GM23338 (cell line): ENCODE data around the gene PHLDA3. TPM values are rescaled to one million over a fixed set of nuclear protein-coding genes. Genes with fewer than 3 reads are reported as not detected.

ENCODE experiments used
- ATAC-seq: fragments of 200-7000 bp; cut with Tn5 transposase; 3 replicates; pipeline ENCODE4 v1.9.1; 2020
- DNase-seq: peaks from one replicate; pipeline ENCODE4 v3.0.0-alpha.2; 2015; ENCODE audit warnings: low spot score
- H2AFZ ChIP-seq: fragments of 200-600 bp; sonication (generic); 2 replicates; pipeline ENCODE4 v1.8.0; 2016; ENCODE audit warnings: antibody characterized with exemption, mild to moderate bottlenecking, moderate library complexity
- H3F3A ChIP-seq: fragments of 200-600 bp; sonication (generic); replicated peaks from 2 replicates; pipeline ENCODE4 v1.8.0; 2017; ENCODE audit warnings: antibody characterized with exemption, mixed run types, low read depth
- H3K27ac ChIP-seq: fragments of 200-600 bp; sonication (generic); 2 replicates; pipeline ENCODE4 v1.6.1; 2016; ENCODE audit warnings: low read depth
- H3K27me3 ChIP-seq: fragments of 200-600 bp; sonication (generic); 2 replicates; pipeline ENCODE4 v1.8.0; 2016; ENCODE audit warnings: mild to moderate bottlenecking, mixed run types, moderate library complexity; ENCODE audit not compliant: insufficient read depth
- H3K36me3 ChIP-seq: fragments of 200-600 bp; sonication (generic); 2 replicates; pipeline ENCODE4 v1.8.0; 2016; ENCODE audit warnings: mild to moderate bottlenecking; ENCODE audit not compliant: insufficient read depth
- H3K4me1 ChIP-seq: fragments of 200-600 bp; sonication (generic); 2 replicates; pipeline ENCODE4 v1.8.0; 2016; ENCODE audit warnings: mild to moderate bottlenecking, moderate library complexity; ENCODE audit not compliant: insufficient read depth
- H3K4me2 ChIP-seq: fragments of 200-600 bp; sonication (generic); 2 replicates; pipeline ENCODE4 v1.7.1; 2017; ENCODE audit warnings: mixed run types
- H3K4me3 ChIP-seq: fragments of 200-600 bp; sonication (generic); 2 replicates; pipeline ENCODE4 v1.6.1; 2016; ENCODE audit warnings: mixed run types
- H3K79me2 ChIP-seq: fragments of 200-600 bp; sonication (generic); replicated peaks from 2 replicates; pipeline ENCODE4 v1.8.0; 2017; ENCODE audit warnings: mild to moderate bottlenecking; ENCODE audit not compliant: insufficient read depth
- H3K9me2 ChIP-seq: fragments of 200-600 bp; sonication (generic); 2 replicates; pipeline ENCODE4 v1.8.0; 2017; ENCODE audit not compliant: insufficient read depth
- H4K20me1 ChIP-seq: fragments of 200-600 bp; sonication (generic); replicated peaks from 2 replicates; pipeline ENCODE4 v1.8.0; 2017; ENCODE audit warnings: mild to moderate bottlenecking; ENCODE audit not compliant: insufficient read depth
- H3K27ac Mint-ChIP-seq: 2 replicates; pipeline ENCODE4 v1.8.0; 2020; ENCODE audit warnings: inconsistent platforms, mild to moderate bottlenecking, moderate library complexity, mixed read lengths
- H3K27me3 Mint-ChIP-seq: 3 replicates; pipeline ENCODE4 v1.8.0; 2022; ENCODE audit warnings: low read depth, mild to moderate bottlenecking, moderate library complexity, mixed read lengths, inconsistent platforms; ENCODE audit not compliant: insufficient read depth, poor library complexity
- H3K36me3 Mint-ChIP-seq: 3 replicates; pipeline ENCODE4 v1.8.0; 2021; ENCODE audit warnings: low read depth, mild to moderate bottlenecking, inconsistent platforms, moderate library complexity, mixed read lengths
- H3K4me1 Mint-ChIP-seq: 3 replicates; pipeline ENCODE4 v1.8.0; 2020; ENCODE audit warnings: mild to moderate bottlenecking, inconsistent platforms, mixed read lengths
- H3K4me3 Mint-ChIP-seq: 3 replicates; pipeline ENCODE4 v1.8.0; 2021; ENCODE audit warnings: moderate library complexity, mild to moderate bottlenecking, inconsistent platforms, mixed read lengths
- H3K9me3 Mint-ChIP-seq: 3 replicates; pipeline ENCODE4 v1.8.0; 2020; ENCODE audit warnings: moderate library complexity, mild to moderate bottlenecking, inconsistent platforms, mixed read lengths
- CREB1 ChIP-seq: fragments of 250-450 bp; sonication (Bioruptor Pico); IDR thresholded peaks from 2 replicates; pipeline ENCODE4 v1.5.0; 2020; ENCODE audit warnings: low read depth, mild to moderate bottlenecking, moderate library complexity
- EZH2 ChIP-seq: fragments of 200-600 bp; sonication (generic); IDR thresholded peaks from one replicate; pipeline ENCODE4 v1.8.0; 2017; ENCODE audit warnings: antibody characterized with exemption, mild to moderate bottlenecking, low read depth; ENCODE audit not compliant: unreplicated experiment
- JUNB ChIP-seq: IDR thresholded peaks from one replicate; pipeline ENCODE4 v1.6.1; 2016; ENCODE audit warnings: antibody characterized with exemption; ENCODE audit not compliant: unreplicated experiment
- NANOG ChIP-seq: IDR thresholded peaks from 2 replicates; pipeline ENCODE4 v1.6.1; 2016; ENCODE audit warnings: antibody characterized with exemption, borderline replicate concordance
- POLR2AphosphoS5 ChIP-seq: IDR thresholded peaks from 2 replicates; pipeline ENCODE4 v1.6.1; 2016; ENCODE audit warnings: antibody characterized with exemption, low read depth
- STAT1 ChIP-seq: IDR thresholded peaks from one replicate; pipeline ENCODE4 v1.6.1; 2016; ENCODE audit warnings: antibody characterized with exemption; ENCODE audit not compliant: unreplicated experiment
- ZNF114 ChIP-seq: fragments of 250-450 bp; sonication (Bioruptor Pico); IDR thresholded peaks from 2 replicates; pipeline ENCODE4 v1.5.0; 2020; ENCODE audit warnings: mild to moderate bottlenecking, moderate library complexity
- ZNF331 ChIP-seq: fragments of 250-450 bp; sonication (Bioruptor Pico); IDR thresholded peaks from 2 replicates; pipeline ENCODE4 v1.5.0; 2020; ENCODE audit warnings: low read depth, mild to moderate bottlenecking, moderate library complexity
- polyA plus RNA-seq: library from polyadenylated mRNA; unstranded; fragments of >200 nt; fragmentation: Nextera tagmentation; extraction: Ambion mirVana; gene quantifications from 2 replicates; pipeline ENCODE4 v1.2.1, GENCODE V29; 2016
- total RNA-seq: library from RNA; depleted of rRNA; stranded (reverse); fragments of >200 nt; shearing (Covaris generic); gene quantifications from 2 replicates; pipeline ENCODE4 v1.2.3, GENCODE V29; 2014
- TF ChIP-seq, protein P1 (sequence below): IDR thresholded peaks from 2 replicates; pipeline ENCODE4 v1.6.1; 2016; ENCODE audit warnings: antibody characterized with exemption
- TF ChIP-seq, protein P2 (sequence below): fragments of 250-450 bp; sonication (Bioruptor Pico); IDR thresholded peaks from 2 replicates; pipeline ENCODE4 v1.5.0; 2020; ENCODE audit warnings: mild to moderate bottlenecking, moderate library complexity

Gene PHLDA3
- total and polyA plus RNA-seq, 2 experiments from 2014 or later: 37.5 to 87.4 TPM

DNA sequence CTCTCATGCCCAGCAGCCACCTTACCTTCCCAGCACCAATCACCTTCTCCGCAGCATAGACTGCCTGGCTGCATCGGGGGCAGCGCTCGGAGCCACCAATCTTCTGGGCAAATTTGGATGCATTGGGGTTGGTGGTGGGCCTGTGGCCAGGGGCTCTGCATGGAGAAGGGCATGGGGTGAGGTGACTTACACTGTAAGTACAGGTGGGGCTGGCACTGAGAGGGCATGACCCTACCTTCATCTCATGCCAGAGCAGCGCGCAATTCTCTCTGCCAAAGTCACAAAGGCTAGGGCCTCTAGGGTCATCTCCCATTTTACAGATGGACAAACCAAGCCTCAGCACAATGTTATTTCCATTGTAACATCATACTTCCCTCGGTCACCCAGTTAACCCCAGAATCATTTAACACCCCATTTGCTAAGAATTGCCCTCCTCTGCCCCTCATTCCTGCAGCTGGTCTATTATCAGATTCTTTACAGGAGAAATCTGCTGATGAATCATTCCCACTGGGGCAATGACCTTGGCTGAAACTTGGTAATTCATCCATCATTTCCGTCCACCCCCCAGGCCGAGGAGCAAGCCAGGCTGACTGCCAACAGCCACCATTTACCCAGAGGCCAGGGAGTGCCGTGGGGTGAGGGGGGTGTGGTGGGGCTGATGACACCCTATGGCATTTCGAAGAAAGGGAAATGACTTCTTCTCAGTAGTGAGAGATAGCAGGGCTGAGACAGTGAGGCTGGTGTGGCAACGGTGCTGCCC is 20.0 kb upstream of the PHLDA3 start:
- H3F3A ChIP-seq: no peaks in the 10 kb centered on the region
- no peak overlapping the region for H2AFZ ChIP-seq
- no peaks in the 10 kb centered on the region for H4K20me1 ChIP-seq
- H3K4me2 ChIP-seq: no peak overlapping the region
- H3K27ac ChIP-seq: no peak overlapping the region
- H3K9me2 ChIP-seq: no peaks in the 10 kb centered on the region
- Mint-ChIP-seq H3K36me3 (peaks cover 9% of the 10 kb centered on the region), H3K27me3 (peaks cover 7% of the 10 kb centered on the region), H3K27ac (no peak overlapping the region), H3K9me3 (peaks cover 3% of the 10 kb centered on the region; the same call in 1 of the 3 replicates), H3K4me3 (no peak overlapping the region), H3K4me1 (peaks cover 12% of the 10 kb centered on the region)
- no peak for ATAC-seq
- no peaks in the 10 kb centered on the region for H3K79me2 ChIP-seq
- no peaks in the 10 kb centered on the region for H3K27me3 ChIP-seq
- TF ChIP-seq JUNB (no peak), ZNF114 (CRISPR knock-in tag) (no peak), ZNF331 (CRISPR knock-in tag) (no peak), STAT1 (no peak), CREB1 (CRISPR knock-in tag) (no peak), EZH2 (no peak), POLR2AphosphoS5 (no peak), NANOG (no peak)
- TF ChIP-seq, protein P1, sequence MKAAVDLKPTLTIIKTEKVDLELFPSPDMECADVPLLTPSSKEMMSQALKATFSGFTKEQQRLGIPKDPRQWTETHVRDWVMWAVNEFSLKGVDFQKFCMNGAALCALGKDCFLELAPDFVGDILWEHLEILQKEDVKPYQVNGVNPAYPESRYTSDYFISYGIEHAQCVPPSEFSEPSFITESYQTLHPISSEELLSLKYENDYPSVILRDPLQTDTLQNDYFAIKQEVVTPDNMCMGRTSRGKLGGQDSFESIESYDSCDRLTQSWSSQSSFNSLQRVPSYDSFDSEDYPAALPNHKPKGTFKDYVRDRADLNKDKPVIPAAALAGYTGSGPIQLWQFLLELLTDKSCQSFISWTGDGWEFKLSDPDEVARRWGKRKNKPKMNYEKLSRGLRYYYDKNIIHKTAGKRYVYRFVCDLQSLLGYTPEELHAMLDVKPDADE: no peak
- TF ChIP-seq, protein P2, sequence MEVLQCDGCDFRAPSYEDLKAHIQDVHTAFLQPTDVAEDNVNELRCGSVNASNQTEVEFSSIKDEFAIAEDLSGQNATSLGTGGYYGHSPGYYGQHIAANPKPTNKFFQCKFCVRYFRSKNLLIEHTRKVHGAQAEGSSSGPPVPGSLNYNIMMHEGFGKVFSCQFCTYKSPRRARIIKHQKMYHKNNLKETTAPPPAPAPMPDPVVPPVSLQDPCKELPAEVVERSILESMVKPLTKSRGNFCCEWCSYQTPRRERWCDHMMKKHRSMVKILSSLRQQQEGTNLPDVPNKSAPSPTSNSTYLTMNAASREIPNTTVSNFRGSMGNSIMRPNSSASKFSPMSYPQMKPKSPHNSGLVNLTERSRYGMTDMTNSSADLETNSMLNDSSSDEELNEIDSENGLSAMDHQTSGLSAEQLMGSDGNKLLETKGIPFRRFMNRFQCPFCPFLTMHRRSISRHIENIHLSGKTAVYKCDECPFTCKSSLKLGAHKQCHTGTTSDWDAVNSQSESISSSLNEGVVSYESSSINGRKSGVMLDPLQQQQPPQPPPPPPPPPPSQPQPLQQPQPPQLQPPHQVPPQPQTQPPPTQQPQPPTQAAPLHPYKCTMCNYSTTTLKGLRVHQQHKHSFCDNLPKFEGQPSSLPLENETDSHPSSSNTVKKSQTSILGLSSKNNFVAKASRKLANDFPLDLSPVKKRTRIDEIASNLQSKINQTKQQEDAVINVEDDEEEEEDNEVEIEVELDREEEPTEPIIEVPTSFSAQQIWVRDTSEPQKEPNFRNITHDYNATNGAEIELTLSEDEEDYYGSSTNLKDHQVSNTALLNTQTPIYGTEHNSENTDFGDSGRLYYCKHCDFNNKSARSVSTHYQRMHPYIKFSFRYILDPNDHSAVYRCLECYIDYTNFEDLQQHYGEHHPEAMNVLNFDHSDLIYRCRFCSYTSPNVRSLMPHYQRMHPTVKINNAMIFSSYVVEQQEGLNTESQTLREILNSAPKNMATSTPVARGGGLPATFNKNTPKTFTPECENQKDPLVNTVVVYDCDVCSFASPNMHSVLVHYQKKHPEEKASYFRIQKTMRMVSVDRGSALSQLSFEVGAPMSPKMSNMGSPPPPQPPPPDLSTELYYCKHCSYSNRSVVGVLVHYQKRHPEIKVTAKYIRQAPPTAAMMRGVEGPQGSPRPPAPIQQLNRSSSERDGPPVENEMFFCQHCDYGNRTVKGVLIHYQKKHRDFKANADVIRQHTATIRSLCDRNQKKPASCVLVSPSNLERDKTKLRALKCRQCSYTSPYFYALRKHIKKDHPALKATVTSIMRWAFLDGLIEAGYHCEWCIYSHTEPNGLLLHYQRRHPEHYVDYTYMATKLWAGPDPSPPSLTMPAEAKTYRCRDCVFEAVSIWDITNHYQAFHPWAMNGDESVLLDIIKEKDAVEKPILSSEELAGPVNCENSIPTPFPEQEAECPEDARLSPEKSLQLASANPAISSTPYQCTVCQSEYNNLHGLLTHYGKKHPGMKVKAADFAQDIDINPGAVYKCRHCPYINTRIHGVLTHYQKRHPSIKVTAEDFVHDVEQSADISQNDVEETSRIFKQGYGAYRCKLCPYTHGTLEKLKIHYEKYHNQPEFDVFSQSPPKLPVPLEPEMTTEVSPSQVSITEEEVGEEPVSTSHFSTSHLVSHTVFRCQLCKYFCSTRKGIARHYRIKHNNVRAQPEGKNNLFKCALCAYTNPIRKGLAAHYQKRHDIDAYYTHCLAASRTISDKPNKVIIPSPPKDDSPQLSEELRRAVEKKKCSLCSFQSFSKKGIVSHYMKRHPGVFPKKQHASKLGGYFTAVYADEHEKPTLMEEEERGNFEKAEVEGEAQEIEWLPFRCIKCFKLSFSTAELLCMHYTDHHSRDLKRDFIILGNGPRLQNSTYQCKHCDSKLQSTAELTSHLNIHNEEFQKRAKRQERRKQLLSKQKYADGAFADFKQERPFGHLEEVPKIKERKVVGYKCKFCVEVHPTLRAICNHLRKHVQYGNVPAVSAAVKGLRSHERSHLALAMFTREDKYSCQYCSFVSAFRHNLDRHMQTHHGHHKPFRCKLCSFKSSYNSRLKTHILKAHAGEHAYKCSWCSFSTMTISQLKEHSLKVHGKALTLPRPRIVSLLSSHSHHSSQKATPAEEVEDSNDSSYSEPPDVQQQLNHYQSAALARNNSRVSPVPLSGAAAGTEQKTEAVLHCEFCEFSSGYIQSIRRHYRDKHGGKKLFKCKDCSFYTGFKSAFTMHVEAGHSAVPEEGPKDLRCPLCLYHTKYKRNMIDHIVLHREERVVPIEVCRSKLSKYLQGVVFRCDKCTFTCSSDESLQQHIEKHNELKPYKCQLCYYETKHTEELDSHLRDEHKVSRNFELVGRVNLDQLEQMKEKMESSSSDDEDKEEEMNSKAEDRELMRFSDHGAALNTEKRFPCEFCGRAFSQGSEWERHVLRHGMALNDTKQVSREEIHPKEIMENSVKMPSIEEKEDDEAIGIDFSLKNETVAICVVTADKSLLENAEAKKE (CRISPR knock-in tag): no peak
- no peak overlapping the region for H3K4me3 ChIP-seq
- DNase-seq: no peak
- no peaks in the 10 kb centered on the region for H3K36me3 ChIP-seq
- H3K4me1 ChIP-seq: peaks cover under 1% of the 10 kb centered on the region; the same call in 1 of the 2 replicates
